Kasumi-1 (cell line): ENCODE data around the gene RMDN3.

Experiments used
- DNase-seq, 2 experiments: peaks; one replicate each; lab custom pipeline; 2025; lab: John Stamatoyannopoulos, UW

Gene RMDN3

DNA sequence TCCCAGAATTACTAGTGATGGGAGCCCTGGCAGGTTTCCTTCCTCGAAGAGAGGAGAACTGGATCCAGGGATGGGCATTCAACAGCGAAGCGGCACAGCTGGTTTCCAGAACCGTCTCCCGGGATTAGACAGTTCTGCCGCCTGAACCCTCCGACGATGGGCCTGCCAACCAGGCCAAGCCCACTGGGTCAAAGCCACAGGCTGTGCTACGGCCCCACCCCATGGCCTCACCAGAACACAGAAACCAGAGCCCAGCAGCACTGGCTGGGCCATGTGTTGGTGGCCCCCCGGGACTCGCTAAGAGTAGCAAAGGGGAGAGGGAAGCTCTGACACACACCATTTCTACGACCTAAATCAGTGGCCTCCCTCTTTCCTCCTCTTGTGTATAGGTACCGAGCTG is 17.0 kb upstream of the RMDN3 start:
- DNase-seq, result no peak

DNA sequence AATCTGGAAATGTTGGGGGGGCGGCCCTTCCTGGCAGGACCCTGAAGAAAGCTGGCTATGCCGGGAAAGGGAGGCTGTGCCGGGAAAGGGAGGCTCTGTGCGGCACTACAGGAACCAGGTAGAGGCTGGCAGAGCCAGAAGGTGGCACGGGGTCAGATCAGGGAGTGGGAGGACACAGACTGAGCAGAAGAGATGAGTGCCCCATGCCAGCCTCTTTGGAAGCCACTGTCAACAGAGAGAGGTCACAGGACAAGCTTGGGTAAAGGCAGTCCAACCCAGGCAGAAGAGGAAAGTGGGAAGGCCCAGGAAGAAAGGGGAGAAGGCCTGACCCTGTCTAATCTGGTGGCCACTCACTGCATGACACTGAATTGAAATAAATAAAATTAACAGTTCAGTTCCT is 16.2 kb upstream of the RMDN3 start:
- DNase-seq, result no peak

DNA sequence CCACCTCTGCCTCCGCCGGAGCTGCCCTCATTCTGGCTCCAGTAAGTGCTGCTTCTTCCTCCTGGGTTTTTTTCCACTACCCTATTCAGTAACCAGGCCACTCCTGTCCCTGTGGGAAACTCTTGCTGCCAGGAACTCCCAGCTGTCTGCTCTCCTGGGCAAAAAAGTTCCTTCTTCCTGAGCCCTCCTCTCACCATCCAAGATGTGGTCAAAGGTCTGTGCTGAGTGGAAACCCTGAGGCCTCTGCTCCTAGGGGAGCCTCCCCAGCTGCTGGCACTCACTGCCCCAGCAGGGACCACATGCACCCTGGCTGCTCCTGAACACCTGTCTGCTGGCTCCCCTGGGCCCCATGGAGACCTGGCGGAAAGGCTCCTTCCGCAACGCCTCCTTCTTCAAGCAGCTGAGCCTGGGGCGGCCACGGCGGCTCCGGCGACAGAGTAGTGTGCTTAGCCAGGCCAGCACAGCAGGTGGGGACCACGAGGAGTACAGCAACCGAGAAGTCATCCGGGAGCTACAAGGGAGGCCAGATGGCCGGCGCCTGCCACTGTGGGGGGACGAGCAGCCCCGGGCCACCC is 15.2 kb upstream of the RMDN3 start:
- DNase-seq, result no peak

DNA sequence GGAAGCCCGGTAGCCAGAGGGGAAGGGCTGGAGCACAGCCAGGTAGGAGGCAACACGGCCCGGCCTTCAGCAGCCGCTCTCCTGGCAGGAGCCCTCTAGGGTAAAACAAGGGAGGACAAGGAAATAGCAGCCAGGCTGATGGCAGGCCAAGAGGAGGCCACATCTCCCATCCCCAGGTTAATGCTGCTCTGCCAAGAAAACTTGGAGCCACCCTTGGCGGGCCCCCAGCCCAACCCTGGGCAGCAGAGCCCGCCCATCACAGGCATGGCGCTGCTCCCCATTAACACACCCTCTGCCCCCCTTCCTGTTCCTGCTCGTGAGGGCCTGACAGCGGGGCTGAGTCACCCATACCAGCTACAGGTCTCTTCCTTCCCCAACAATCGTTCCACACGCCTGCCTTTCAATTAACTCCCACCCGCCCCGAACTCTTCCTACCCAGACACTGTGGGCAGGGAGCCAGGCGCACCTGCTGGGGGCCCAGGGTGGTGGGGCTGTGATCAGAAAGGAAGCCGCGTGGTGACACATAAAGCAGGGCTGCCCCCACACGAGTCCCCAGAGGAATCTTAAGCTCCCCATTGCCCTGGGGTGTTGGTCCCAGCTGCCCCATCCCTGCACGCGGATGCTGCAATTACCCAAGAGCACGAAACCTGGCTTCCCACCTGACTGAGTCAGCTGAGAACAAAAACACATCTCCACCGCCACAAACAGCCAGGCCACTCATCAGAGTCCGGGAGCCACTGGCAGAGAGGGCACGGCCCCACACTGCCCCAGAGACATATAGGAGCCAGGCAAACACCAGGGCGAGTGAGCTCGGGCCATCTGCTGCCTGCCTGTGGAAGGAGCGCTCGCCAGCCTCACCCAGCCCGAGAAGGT is 14.5 kb upstream of the RMDN3 start, which contains the start of gene C15orf62:
Gene C15orf62, plus strand, starts transcription at position 707 of the 873 bp plus-strand sequence. CDS start 516 bp downstream, outside the sequence.
- peak; percentile 63 to 78 for DNase-seq

DNA sequence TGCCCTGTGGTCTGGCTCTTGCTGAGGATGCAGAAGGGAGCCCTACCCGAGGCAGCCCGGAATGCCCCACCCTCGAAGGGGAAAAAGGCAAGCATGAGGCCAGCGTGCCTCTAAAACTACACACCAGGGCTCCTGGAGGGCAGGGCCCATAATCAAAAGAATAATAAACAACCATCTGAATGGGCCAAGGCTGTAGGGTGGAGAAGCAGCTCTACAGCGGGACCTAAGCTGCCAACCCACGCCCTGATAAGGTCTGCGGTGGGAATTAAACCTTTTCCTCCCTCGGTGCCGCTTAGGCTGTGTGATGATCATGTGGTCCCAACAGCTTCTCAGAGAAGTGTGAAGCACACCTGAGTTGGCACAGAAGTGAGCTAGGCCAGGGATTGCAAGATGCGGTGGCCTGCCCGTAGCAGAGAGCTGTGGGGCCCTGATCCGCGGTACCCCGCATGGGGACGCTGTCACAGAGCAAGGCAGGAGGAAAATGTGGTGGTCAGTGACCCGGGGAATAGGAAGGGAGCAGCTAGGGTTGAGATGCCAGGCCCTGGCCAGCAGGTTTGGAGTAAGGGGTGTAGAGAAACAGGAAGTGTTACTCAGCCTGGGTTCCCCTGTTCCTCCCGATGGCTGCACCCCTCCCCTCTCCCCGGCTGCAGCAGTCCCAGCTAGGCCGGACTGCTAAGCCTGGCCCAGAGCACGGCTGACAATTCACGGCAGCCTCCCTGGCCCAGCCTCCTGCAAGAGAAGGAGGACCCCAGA is 13.6 kb upstream of the RMDN3 start:
- DNase-seq, result no peak

DNA sequence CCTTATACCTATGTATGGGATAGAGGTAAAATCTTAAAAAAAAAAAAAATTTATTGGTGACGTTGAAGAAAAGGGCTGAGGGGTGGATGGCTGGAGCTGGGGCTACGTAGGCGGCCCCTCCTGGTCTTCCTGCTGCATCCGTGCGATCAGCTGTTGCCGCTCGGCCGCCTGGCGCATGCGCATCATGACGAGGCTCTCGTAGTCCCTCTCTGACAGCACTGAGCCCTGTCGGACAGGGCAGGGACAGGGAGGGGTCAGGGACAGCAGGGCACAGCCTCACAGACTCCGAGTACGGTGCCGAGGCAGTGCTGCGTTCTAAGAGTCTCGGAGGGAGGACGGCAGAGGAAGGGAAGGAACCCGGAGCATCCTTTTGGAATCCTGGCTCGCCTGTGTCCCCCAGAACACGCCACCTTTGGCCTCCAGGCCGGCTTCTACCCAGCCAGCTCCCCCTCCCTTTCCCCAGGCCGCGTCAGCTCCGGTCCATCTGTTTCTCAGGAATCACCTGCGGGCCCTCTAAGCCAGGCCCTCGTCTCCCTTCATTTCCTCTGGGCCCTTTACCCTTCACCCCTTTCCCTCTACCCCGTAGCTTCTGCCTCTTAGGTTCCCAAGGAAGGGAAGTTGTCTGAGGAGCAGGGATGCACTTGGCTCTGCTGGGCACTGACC is 12.9 kb upstream of the RMDN3 start:
- no peak for DNase-seq

DNA sequence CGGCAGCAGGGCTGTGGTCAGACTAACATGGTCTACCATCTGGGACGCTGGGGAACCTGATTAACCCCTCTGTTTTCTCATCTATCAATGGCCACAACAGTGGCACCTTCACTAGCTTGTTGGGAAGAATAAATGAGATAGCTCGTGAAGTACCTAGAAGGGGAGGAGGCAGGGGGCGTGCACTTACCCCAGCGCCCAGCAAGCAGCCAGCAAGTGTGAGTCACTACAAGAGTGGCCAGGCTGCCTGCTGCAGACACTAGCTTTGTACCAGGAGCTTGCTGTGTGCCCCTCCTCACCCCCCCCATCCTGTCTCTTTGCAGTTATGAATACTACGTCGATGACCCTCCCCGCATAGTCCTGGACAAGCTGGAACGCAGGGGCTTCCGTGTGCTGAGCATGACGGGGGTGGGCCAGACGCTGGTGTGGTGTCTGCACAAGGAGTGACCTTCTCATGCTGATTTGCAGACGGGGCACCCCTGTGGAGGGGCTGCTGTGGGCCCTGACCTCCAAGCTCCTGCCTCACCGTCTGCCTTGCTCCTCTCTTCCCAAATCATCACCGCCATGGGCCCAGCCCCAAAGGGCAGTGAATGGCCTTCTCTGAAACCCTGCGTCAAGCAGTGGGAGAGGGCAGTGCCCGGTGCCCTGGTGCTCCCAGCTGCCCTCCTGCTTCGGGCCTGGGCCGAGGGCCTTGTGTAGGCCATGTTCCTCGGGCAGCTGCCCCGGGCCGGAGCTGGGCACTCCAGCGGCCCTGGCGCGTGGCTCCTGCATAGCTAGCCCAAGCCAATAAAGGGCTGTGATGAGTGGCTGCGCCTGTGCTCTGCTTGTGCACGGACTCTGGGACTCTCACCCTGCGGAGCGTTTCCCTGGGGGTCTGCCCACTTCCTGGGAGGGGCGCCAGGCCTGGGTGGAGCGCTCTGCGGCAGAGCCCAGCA is 12.1 kb upstream of the RMDN3 start:
- DNase-seq, result no peak

DNA sequence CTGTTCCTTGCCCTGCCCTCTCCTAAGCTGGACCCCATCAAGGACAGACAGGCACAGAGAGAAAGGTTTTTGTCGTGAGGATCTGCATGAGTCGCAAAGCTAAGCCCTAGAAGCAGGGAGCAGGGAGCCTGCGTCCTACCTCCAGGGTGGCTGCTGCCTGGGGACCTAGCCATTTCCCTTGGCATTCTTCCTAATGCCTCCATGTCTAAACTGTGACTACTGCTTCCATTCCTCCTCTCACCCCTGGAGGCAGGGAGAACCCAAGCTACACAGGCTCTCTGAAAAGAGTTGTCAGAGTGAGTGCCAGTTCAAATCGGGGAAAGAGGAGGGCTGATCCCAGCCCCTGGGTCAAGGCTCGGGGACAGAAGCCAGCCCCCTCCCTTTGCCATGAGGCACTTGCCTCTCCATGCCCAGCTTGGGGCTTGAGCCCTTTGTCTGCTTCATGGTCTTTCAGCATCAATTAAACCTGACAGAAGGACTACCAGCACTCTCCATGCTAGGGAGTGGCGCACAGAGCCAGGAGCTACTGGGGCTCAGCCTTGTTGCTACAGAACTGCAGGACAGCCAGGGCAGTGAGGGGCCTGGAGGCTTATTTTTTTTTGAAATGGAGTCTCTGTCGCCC is 11.3 kb upstream of the RMDN3 start:
- DNase-seq, result no peak

DNA sequence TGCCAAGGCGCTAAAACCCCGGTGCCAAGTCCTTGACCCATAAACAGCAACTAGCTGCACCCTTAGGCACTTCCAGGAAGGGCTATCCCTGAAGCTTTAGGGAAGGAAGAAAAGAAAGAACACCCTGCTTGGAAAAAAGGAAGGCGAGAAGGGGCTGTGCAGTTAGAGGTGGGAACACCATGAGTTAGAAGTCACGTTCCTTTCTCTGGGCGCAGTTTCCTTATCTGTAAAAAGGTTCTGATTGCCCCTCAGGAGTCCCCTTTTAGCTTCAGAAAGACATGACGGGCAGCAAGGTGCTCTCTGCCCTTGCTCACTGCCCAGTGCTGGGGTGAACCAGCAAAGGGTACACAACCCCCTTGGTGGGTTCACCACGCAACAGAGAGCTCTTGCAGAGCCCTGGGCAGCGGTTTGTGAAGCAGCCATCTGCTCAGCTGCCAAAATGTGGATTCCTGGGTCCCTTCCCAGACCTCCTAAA is 9.6 kb upstream of the RMDN3 start:
- DNase-seq, result no peak

DNA sequence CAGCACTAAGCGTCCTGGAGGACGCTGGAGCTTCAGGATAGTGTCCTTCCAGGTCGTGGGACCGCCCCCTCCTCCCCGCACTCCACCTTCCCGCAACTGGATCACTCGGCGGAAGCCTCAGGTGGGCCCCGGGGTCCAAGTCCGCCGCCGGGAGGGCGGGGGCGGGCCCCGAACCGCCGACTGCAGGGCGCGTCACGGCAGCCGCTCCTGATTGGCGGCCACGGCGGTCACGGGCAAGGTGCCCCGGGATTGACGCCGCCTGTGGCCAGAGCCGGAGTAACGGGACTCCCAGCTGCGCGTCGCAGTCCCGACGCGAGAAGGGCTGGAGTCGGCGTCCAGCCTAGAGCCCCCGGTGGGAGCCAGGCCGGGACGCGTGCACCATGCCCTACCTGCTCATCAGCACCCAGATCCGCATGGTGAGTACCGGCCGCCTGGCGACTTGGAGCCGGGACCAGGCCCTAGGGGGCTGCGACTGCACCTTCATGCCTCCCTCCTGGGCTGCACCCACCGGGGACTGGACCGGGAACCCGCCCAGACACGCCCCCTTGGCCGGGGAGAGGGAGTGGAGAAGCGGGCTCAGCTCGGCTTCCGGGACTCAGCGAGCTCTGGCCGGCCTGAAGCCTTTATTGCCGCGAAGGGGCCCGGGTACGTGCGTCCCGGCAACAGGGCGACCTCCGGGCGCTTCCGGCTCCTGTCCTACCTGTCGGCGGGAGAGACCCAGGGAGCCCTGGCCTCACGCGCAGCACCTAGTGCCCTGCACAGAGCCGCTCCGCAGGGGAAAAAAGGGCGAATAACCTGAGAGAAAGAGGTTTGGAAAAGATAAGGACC is 9.0 kb upstream of the RMDN3 start, which contains the start of gene GCHFR:
Gene GCHFR, plus strand, starts transcription at position 268 of the 828 bp plus-strand sequence. Its CDS starts 113 bp downstream, at position 381.
- DNase-seq, result no peak

DNA sequence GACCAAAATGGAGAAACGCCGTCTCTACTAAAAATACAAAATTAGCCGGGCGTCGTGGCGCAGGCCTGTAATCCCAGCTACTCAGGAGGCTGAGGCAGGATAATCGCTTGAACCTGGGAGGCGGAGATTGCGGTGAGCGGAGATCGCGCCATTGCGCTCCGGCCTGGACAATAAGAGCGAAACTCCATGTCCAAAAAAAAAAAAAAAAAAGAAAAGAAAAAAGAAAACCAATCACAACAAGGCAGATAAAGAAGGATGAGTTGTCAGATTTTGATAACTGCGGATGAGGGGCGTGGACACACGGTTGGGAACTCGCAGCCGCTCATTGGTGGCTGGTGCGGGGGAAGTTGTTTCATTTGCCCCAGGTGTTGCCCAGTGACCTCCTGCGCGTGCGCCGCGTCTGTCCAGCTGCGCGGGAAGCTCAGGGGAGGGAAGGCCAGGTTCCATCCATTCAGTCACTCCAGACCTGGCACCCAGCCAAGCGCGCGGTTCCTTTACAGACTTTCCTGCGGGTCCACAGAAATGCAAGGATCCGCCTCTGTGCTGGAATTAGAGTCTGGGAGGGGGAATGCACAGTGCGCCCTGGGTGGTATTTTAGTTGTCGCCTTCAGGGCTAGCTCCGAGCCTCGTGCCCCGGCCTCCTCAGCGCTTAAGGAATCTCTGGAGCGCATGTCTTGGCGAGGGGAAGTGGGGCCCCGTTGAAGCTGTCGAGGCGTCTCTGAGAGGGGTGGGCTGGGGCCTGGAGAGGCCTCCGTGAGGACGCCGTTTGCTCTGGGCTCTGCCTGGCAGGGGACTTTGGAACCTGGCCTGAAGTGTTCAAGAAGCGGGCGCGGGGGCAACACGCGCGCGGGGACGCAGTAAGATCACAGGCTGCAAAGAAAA is 8.1 kb upstream of the RMDN3 start:
- no peak for DNase-seq

DNA sequence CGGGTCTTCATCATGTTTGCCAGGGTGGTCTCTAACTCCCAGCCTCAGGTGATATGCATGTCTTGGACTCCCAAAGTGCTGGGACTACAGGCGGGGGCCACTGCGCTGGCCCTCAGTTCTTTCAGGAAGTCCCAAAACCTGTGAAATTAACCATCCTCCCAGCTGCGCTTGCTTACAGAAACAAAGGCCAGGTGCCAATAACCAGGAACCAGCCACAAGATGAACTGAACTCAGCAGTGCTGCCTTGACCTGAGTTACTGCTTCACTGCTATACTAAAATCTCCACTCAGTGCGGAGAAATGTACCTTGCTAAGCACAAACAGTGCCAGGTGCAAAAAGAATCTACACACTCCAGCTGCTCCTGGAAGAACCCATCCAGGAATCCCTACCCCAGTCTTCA is 4.9 kb upstream of the RMDN3 start:
- no peak for DNase-seq

DNA sequence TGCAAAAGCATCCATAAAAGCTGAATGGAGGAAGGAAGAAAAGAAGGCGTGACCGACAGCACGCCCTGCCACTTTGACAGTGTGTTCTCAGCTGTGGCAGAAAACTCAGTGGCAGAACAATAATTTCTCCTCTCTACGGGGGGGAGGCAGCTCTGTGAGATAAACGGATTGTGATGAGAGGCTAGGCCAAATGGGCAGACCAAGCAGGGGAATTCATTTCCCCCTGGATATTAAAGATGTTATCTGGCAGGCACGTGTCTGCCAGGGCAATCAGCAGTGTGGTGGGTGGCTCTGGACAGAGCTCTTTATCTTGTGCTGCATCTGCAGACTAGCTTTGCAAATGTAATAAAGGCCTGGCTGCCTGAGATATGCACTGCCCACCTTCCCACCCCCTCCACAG is 1.9 kb upstream of the RMDN3 start:
- no peak for DNase-seq

DNA sequence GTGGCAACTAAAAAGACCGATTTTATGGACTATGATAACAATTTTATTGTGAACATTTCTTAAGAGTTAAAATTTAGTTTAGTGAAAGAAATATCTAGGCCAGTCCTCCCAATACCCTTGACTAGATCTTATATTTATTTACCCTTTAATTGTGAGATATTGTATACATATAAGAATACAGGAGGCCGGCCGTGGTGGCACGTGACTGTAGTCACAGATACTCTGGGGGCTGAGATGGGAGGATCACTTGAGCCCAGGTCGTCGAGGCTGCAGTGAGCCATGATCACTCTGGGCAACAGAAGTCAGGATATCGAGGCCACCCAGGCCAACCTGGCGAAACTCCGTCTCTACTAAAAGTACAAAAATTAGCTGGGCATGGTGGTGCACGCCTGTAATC is 756 bp upstream of the RMDN3 start:
- no peak for DNase-seq

DNA sequence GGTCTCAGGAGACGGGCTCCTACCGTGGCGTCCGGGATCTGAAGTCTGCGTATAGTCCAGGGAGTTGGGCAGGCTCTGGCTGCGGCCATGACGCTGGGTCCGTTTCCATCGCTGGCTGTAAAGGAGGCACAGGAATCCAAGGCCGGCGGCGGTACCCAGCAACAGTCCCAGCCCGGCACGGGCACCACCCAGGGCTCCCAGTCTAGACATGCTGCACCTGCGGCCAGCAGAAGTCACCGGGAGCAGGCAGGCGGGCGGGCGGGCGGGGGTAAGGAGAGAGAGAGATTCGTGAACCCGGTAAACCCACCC is 526 bp downstream of the RMDN3 start:
- no peak for DNase-seq

DNA sequence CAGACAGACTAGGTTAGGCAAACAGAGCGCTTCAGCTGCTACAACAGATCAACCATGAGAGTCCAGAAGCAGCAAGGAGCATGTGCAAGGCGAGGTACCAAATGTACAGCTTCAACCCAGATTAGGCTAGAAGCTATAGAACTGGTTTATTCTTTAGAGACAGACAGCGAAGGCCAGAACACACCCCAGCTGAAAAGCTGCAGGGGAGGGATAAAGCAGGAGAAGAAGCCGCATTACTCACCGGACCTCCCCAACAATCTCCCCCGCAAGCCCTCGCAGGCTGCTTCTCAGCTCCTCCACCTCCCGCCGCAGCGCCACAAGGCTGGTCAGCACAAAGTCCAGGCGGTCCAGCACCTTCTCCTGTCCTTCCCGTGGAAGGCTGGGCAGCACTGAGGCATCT is 3.3 kb downstream of the RMDN3 start:
- no peak for DNase-seq

DNA sequence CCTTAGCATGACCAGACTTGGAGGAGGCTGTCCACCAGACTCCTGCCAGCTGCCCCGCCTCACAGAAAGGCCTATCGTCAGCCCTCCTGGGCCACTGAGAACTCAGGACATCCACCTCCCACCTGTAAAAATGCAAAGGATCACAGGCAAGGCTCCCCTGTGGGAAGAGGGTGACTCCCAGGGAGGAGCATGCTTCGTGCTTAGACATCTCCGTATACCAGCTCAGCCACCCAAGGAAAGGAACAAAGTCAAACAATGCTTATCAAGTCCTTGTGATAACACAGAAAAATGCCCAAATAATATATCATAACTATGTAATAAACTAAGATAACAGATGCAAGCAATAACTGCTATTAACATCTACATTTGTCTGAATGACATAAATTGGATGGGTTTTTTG is 4.2 kb downstream of the RMDN3 start:
- no peak for DNase-seq

DNA sequence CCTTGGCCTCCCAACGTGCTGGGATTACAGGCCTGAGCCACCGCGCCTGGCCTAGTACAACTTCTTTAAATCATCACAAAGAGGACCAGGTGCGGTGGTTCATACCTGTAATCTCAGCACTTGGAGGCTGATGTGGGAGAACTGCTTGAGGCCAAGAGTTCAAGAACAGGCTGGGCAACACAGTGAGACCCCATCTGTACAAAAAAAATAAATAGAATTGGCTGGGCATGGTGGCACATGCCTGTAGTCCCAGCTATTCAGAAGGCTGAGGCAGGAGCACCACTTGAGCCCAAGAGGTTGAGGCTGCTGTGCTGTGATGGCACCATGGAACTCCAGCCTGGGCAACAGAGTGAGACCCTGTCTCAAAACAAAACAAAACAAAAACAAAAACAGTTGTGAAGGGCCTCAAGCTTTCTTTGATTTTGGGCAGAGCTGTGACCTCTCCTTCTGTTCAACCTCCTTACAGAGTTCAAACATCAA is 5.9 kb downstream of the RMDN3 start:
- no peak for DNase-seq
